AG04449 (cell line): ENCODE data around the gene BMP2.

Experiments used
- CTCF ChIA-PET: fragments of 350-600 bp; formaldehyde crosslinking; extraction: SDS; loops from one replicate; lab custom pipeline; 2021; ENCODE audit warnings: antibody characterized with exemption; lab: Yijun Ruan, JAX
- POLR2A ChIA-PET: fragments of 400-600, 350-600 bp; formaldehyde crosslinking; extraction: SDS; loops from one replicate; lab custom pipeline; 2020; ENCODE audit warnings: antibody characterized with exemption, inconsistent platforms; lab: Yijun Ruan, JAX
- DNase-seq: peaks from one replicate; pipeline ENCODE4 v3.0.0-alpha.2; 2010; ENCODE audit warnings: low read depth, low spot score
- H3K4me3 ChIP-seq: 2 replicates; pipeline ENCODE4 v1.5.1; 2011; ENCODE audit warnings: low read depth, mild to moderate bottlenecking, control low read depth, low read length
- TF ChIP-seq, protein P1 (sequence below): IDR thresholded peaks from one replicate; pipeline ENCODE4 v1.5.1; 2011; ENCODE audit warnings: mild to moderate bottlenecking, moderate library complexity, low read length, control low read depth, inconsistent platforms; ENCODE audit not compliant: insufficient read depth; ENCODE audit errors: missing control alignments

BMP2 gene

DNA sequence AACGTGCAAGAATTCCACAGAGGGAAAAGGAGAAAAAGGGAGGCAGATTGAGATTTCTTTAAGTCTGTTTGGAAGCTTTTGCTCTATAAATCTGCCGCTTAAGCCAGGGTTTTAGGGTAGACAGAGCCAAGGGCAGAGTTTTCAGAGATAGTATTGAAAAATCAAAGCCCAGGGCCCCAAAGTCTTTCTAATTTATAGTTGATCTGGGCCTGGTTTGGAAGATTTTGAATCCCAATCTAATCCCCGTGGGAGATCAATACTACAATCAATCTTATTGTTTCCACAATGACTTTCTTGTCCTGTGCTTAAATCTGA is 3.3 kb downstream of the BMP2 start:
- ChIA-PET POLR2A (no interaction called here), CTCF (no interaction called here)
- TF ChIP-seq, protein P1, sequence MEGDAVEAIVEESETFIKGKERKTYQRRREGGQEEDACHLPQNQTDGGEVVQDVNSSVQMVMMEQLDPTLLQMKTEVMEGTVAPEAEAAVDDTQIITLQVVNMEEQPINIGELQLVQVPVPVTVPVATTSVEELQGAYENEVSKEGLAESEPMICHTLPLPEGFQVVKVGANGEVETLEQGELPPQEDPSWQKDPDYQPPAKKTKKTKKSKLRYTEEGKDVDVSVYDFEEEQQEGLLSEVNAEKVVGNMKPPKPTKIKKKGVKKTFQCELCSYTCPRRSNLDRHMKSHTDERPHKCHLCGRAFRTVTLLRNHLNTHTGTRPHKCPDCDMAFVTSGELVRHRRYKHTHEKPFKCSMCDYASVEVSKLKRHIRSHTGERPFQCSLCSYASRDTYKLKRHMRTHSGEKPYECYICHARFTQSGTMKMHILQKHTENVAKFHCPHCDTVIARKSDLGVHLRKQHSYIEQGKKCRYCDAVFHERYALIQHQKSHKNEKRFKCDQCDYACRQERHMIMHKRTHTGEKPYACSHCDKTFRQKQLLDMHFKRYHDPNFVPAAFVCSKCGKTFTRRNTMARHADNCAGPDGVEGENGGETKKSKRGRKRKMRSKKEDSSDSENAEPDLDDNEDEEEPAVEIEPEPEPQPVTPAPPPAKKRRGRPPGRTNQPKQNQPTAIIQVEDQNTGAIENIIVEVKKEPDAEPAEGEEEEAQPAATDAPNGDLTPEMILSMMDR, result no peak
- no peak overlapping the region for H3K4me3 ChIP-seq
- DNase-seq, result no peak

DNA sequence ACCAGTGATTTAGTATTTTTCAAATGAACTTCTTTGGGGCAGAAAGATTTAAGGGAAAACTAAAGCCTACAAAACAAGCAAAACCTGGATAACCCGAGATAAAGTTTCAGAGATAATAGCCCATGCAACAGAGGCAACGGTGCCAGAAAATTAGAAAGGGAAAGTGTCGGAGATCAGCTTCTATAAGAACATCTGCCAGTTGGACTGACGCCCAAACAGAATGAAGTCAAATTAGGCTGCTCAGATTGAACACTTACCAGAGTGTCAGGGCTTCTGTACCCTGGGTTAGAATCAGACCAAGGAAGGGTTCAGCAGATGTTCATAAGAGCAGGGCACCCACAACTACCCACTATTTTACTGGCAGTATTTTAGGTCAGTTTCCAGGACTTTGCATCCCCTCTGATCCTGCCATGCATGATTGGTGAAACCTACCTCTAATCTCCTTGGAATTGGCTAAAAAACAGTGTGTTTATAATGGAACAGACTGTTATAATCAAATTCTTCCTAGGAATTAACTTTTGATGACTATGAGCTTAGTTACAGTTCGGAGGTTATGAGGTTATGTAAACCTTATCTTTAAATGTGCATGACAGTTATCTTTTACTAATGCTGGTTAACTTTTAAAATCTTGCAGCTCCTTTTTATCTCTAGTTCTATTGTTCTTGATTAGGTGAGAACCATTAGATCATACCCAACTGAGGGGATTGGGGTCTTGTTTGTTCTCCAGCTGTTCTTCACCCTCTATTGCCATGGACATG is 13.1 kb downstream of the BMP2 start:
- H3K4me3 ChIP-seq, result no peak overlapping the region
- TF ChIP-seq, protein P1, result no peak
- no peak for DNase-seq
- CTCF ChIA-PET, result interaction anchor here (1.3 kb wide), 1 partner anchor 12 kb away, joined by 3 read pairs; no protein-coding TSS in a partner anchor
- POLR2A ChIA-PET, result no interaction called here

DNA sequence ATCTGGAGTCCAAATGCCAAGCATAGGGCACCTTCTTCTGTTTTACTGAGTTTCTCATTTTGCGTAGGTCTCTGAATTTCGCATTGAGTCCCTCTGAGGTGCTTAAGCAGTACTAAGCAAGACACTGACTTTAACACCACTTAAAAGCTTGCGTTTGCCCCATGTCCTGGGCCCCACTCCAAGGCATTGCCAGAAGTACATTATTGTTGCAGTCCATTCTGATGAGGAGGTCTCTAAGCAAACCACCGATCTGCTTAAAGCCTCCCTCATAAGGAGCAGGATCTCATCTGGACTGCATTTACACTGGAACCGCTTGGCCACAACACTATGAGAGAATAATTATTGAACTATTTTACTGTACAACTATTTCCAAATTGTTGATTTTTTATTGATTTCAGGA is 16.3 kb downstream of the BMP2 start:
- CTCF ChIA-PET, result no interaction called here
- no peak overlapping the region for H3K4me3 ChIP-seq
- POLR2A ChIA-PET, result no interaction called here

DNA sequence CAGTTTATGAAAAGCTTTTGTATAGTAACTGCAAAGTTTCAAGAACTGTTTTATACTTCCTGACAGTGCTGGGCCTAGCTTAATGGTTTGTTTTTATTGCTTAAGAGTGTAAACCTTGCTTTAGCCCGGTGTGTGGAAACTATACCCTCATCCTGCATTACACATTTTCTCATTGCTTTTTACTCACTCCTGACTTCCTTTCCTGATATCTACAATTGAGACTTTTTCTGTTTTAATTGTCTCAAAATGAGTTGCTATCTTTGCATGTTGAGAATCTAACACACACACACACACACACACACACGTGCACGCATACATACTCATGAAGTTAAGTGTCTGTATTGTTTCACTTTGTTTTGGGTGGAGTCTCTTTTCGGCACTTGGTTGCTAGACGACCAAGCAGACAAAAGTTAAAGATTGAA is 16.7 kb downstream of the BMP2 start:
- CTCF ChIA-PET, result no interaction called here
- TF ChIP-seq, protein P1, result no peak
- POLR2A ChIA-PET, result no interaction called here
- H3K4me3 ChIP-seq, result no peak overlapping the region
- no peak for DNase-seq

More for the DNA sequence above, 16.3 kb downstream of the BMP2 start:
- TF ChIP-seq, protein P1, result no peak
- no peak for DNase-seq

DNA sequence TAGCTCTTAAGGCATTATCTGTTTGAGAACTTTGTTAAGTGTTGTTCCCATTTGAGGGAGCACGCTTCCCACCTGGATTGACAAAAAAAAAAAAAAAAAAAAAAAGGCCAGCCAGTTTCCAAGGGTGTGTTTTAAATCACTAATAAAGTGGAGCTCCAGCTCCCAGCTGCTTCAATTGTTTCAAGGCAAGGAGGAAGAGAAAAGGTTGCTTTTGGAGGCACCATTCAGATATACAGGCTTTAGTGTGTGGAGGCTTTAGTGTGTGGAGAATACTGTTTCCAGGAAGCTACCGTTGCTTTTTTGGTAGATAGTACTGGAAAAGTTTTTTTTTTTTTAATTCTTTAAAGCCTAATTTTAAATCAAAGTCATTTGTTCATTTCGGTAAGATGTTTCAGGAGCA is 17.3 kb downstream of the BMP2 start:
- no peak overlapping the region for H3K4me3 ChIP-seq
- ChIA-PET POLR2A (no interaction called here), CTCF (no interaction called here)
- DNase-seq, result no peak
- TF ChIP-seq, protein P1, result no peak

DNA sequence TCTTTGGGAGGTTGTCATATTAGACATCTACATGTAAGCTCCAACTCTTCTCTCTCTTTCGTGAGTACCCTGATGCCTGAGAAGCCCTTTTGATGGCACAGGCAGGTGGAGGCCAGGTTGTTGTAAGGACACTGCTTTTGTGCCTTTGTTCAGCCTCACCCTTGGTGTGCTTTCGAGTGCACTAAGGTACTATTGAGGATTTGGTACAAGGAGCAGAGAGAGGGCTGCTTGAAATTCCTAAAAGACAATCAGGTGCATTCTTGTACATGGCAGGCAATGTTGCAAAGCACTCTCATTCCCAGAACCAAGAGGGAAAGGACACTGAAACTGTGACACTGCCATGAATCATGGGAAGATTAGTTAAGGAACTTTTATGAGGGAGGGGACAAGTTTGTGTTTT is 19.1 kb downstream of the BMP2 start:
- ChIA-PET CTCF (interaction anchor here (1.8 kb wide), 1 partner anchor 21 kb away, joined by 5 read pairs; no protein-coding TSS in a partner anchor), POLR2A (no interaction called here)
- no peak overlapping the region for H3K4me3 ChIP-seq
- DNase-seq, result no peak
- TF ChIP-seq, protein P1, result no peak
